ENCODE results near the gene MED26.

- TF ChIP-seq CTCF (IDR thresholded peaks at IDR 0.05) = no peak
- no peak for TF ChIP-seq POLR2A (IDR thresholded peaks at IDR 0.05)
Observed at GRCh38 chr19:16657384-16657783, 29.4 kb upstream of the MED26 start.

Measured in vagina (tissue), 2 donors.